ENCODE data around the gene ATF5.
"Not testable (repeated sequence)": the region's sequence is repeated elsewhere in the genome, so short reads cannot be mapped to it uniquely, and the experiment has no call there.

Gene ATF5

DNA sequence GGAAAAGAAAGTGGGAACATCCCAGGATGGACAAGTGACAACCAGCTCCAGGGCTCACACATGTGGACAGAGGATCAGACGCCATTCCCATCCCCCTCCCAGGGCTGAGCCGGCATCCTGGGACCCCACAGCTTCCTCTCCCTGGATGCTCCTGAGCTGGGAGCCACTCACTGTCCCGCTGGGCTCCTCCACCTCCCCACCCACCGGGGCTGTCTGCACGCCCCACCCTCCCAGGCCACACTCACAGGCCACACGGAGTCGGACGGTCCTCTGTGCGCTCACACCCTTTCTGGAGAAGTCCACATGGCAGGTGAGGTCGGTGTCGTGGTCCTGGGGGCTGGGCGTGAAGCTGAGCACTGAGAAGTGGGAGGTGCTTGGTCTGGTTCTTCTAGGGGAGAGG is 30.9 kb downstream of the ATF5 start:
- H3K4me3 Mint-ChIP-seq, H3K4me1 Mint-ChIP-seq, H3K27ac Mint-ChIP-seq, DNase-seq, H3K9me3 Mint-ChIP-seq: not testable (repeated sequence)
- ATAC-seq = peak; percentile 23
- peaks cover 16% of the 10 kb centered on the region for H3K27me3 Mint-ChIP-seq

DNA sequence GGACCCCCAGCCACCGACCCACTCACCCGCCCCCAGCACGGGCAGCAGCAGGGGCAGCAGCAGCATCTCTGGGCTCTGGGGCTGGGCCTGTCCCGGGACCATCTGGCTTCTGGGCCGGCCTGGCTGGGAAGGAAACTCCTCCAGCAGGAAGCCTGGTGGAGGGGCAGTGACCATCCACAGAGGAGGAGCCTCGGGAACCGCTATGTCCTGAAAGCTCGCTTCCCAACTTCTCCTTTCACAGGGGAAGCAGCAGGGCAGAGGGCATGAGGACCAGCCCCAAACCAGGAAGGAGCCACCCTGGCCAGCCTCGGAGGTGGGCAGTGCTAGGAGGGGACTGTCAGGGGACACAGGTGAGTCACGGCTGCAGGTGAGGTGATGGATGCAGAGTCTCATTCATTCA is 32.0 kb downstream of the ATF5 start, which contains the start of gene SIGLEC11:
Gene SIGLEC11 (minus strand): TSS at position 193 of the 400 bp plus-strand sequence. CDS start 91 bp downstream, at position 102.
- not testable (repeated sequence) for DNase-seq, H3K9me3 Mint-ChIP-seq

GRCh38 chr19:49968279-49968922 is 39.4 kb downstream of the ATF5 start:
- Mint-ChIP-seq H3K27me3 (peaks cover 26% of the 10 kb centered on the region), H3K27ac (no peak overlapping the region), H3K9me3 (no peaks in the 10 kb centered on the region), H3K4me1 (no peaks in the 10 kb centered on the region), H3K4me3 (no peak overlapping the region)
- ATAC-seq (no peak), DNase-seq (no peak)

More for the DNA sequence above, 32.0 kb downstream of the ATF5 start, which contains the start of gene SIGLEC11:
- not testable (repeated sequence) for H3K4me1 Mint-ChIP-seq, ATAC-seq, H3K27ac Mint-ChIP-seq, H3K4me3 Mint-ChIP-seq
- H3K27me3 Mint-ChIP-seq = peaks cover 14% of the 10 kb centered on the region

DNA sequence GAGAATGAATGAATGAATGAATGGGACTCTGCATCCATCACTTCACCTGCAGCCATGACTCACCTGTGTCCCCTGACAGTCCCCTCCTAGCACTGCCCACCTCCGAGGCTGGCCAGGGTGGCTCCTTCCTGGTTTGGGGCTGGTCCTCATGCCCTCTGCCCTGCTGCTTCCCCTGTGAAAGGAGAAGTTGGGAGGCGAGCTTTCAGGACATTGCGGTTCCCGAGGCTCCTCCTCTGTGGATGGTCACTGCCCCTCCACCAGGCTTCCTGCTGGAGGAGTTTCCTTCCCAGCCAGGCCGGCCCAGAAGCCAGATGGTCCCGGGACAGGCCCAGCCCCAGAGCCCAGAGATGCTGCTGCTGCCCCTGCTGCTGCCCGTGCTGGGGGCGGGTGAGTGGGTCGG is 40.4 kb downstream of the ATF5 start:
- not testable (repeated sequence) for H3K4me1 Mint-ChIP-seq, H3K9me3 Mint-ChIP-seq, H3K27ac Mint-ChIP-seq, H3K4me3 Mint-ChIP-seq, ATAC-seq, DNase-seq
- H3K27me3 Mint-ChIP-seq = peaks cover 26% of the 10 kb centered on the region

DNA sequence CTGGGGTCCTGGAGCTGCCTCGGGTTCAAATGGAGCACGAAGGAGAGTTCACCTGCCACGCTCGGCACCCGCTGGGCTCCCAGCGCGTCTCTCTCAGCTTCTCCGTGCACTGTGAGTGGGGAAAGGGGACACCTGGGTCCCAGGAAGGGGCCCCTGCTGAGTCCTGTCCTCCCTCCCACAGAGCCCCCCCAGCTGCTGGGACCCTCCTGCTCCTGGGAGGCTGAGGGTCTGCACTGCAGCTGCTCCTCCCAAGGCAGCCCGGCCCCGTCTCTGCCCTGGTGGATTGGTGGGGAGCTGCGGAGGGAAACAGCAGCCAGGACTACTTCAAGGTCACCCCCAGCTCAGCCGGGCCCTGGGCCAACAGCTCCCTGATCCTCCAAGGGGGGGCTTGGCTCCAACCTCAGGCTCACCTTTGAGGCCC is 43.0 kb downstream of the ATF5 start:
- no peak for ATAC-seq
- Mint-ChIP-seq H3K27ac (no peak overlapping the region), H3K27me3 (peaks cover 11% of the 10 kb centered on the region), H3K4me1 (no peaks in the 10 kb centered on the region), H3K4me3 (no peak overlapping the region), H3K9me3 (no peaks in the 10 kb centered on the region)
- DNase-seq = no peak

DNA sequence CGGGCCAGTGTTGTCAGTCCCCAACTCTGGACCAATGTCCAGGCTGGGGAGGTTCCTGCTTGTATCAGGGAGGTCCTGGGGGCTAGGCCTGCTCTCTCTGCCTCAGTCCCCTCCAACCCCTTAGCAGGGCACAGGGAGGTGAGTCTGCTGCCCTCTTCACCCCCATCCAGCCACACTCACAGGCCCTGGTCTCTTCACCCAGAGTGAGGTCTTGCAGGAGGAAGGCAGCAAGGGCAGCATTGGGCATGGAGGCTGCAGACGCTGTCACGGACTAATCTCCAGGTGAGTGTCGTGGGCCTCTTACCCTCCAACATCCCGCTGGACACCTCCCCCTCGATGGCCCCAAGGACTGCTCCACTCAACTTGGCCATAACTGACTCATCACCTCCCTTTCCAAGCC is 43.8 kb downstream of the ATF5 start:
- Mint-ChIP-seq H3K4me1 (no peaks in the 10 kb centered on the region), H3K27me3 (peaks cover 10% of the 10 kb centered on the region), H3K9me3 (no peaks in the 10 kb centered on the region), H3K27ac (no peak overlapping the region), H3K4me3 (no peak overlapping the region)
- DNase-seq (no peak), ATAC-seq (peak; percentile 33)

DNA sequence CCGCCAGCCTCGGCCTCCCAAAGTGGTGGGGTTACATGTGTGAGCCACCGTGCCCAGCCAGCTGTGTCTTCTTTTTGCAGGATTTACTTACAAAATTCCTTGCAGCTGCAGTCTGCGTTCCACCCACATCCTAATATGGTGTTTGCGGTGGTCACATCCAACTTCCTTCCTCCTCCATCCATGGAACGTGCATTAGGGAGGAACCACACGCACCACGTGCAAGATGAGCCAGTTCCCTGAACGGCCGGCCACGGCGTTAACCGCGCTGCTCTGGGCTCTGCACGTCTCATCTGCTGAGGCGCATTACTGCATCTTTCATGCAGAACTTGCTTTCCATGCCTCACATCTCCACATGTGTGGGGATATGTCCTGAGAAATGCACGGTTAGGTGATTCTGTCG is 45.0 kb downstream of the ATF5 start:
- H3K27me3 Mint-ChIP-seq = peaks cover 4% of the 10 kb centered on the region
- no peaks in the 10 kb centered on the region for H3K9me3 Mint-ChIP-seq
- H3K4me1 Mint-ChIP-seq = no peaks in the 10 kb centered on the region
- no peak overlapping the region for H3K27ac Mint-ChIP-seq
- ATAC-seq (no peak), DNase-seq (no peak)
- H3K4me3 Mint-ChIP-seq = no peak overlapping the region

DNA sequence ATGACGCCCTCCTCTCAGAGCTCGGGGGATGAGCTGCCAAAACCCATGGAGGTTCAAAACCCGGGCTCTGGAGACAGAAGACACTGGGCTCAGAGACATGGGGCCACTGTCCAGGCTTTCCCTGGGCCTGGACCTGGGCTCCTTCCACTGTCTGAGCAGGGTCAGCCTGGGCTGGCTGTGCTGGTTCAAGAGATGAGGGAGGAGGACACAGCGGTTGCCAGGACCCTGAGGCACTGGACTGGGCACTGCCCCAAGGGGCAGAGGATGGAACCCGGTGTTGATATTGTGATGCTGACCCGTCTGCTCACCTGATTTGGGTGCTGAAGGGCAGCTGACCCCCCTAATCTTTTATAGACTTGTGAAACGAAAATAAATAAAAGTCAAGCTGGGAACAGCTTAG is 46.0 kb downstream of the ATF5 start:
- ATAC-seq (no peak), DNase-seq (no peak)
- H3K4me3 Mint-ChIP-seq = no peak overlapping the region
- H3K27ac Mint-ChIP-seq = no peak overlapping the region
- no peaks in the 10 kb centered on the region for H3K4me1 Mint-ChIP-seq
- H3K9me3 Mint-ChIP-seq = no peaks in the 10 kb centered on the region
- no peaks in the 10 kb centered on the region for H3K27me3 Mint-ChIP-seq

DNA sequence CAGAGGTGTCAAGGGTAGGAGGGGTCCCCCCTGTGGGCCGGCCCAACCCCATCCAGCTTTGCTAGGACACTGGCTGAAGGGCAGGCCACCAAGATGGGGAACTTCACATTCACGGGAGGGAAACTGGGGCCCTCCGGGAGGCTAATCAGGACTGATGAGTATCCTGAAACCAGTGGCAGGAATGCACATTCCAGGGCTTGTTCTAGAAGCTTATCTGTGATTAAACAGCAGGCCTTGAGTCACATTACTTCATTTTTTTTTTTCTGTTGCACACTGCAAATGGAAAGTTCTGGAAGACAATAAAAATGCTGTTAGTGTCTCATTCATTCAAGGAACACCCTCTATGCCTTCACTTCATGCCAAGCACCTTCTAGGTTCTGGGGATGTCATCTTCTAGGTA is 47.5 kb downstream of the ATF5 start:
- H3K27ac Mint-ChIP-seq = no peak overlapping the region
- no peaks in the 10 kb centered on the region for H3K9me3 Mint-ChIP-seq
- no peaks in the 10 kb centered on the region for H3K4me1 Mint-ChIP-seq
- H3K4me3 Mint-ChIP-seq = no peak overlapping the region
- ATAC-seq (no peak), DNase-seq (no peak)
- H3K27me3 Mint-ChIP-seq = no peaks in the 10 kb centered on the region

GRCh38 chr19:49977076-49977475 is 48.1 kb downstream of the ATF5 start:
- H3K27ac Mint-ChIP-seq = peak overlapping the region in 1 of 2 donors; percentile 82
- H3K4me1 Mint-ChIP-seq = no peaks in the 10 kb centered on the region
- H3K4me3 Mint-ChIP-seq = no peak overlapping the region
- no peak for ATAC-seq
- no peak for DNase-seq
- H3K27me3 Mint-ChIP-seq = no peaks in the 10 kb centered on the region
- H3K9me3 Mint-ChIP-seq = no peaks in the 10 kb centered on the region

GRCh38 chr19:49977881-49978280 is 48.9 kb downstream of the ATF5 start:
- Mint-ChIP-seq H3K27ac (no peak overlapping the region), H3K4me1 (no peaks in the 10 kb centered on the region), H3K4me3 (no peak overlapping the region), H3K9me3 (no peaks in the 10 kb centered on the region), H3K27me3 (no peaks in the 10 kb centered on the region)
- DNase-seq (no peak), ATAC-seq (no peak)

DNA sequence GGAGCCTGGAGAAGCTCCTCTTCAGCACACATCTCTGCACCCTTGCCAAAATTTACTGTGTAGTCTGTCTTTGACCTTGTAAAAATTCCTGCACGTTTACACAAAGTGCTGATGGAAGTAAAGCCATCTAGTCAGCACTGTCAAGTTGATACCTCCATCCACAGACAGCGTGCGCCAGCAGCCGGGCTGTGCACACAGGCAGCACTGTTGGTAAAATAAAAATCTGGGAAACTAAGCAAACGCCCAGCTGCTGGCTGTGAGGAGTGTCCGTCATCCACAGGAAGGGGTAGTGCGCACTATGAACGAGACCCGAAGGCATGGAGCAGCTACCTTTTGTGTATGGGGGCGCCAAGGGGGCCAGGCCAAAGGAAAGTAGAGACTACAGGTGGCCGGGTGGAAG is 49.3 kb downstream of the ATF5 start:
- H3K4me1 Mint-ChIP-seq = no peaks in the 10 kb centered on the region
- H3K27me3 Mint-ChIP-seq = no peaks in the 10 kb centered on the region
- no peak overlapping the region for H3K4me3 Mint-ChIP-seq
- ATAC-seq (no peak), DNase-seq (no peak)
- H3K27ac Mint-ChIP-seq = no peak overlapping the region
- no peaks in the 10 kb centered on the region for H3K9me3 Mint-ChIP-seq

GRCh38 chr19:49981603-49982593 is 52.9 kb downstream of the ATF5 start:
- H3K27ac Mint-ChIP-seq = no peak overlapping the region
- no peaks in the 10 kb centered on the region for H3K9me3 Mint-ChIP-seq
- DNase-seq = no peak

More at GRCh38 chr19:49981603-49982593, 52.9 kb downstream of the ATF5 start:
- ATAC-seq = no peak
- Mint-ChIP-seq H3K27me3 (no peaks in the 10 kb centered on the region), H3K4me3 (no peak overlapping the region), H3K4me1 (no peaks in the 10 kb centered on the region)

All from stimulated activated naive CD8-positive, alpha-beta T cell treated with anti-CD3 and anti-CD28 coated beads, Interleukin-15, amount 100 ng/mL, for 72 hours (primary cell).